ENCODE results near the gene GNAQ.

The GNAQ gene

GRCh38 chr9:78032730-78033457 lies 1.3 kb upstream of the GNAQ start:
- no peak for DNase-seq (ENCODE audit: low read depth)
- peak overlapping the region; percentile 77 for H3K4me3 ChIP-seq (replicated peaks; ENCODE audit: low read depth, low read length)
- TF ChIP-seq CTCF (IDR thresholded peaks at IDR 0.05; ENCODE audit: low read length, missing control alignments), result no peak

GRCh38 chr9:78031893-78032729 lies 500 bp upstream of the GNAQ start:
- no peak for TF ChIP-seq CTCF (IDR thresholded peaks at IDR 0.05; ENCODE audit: low read length, missing control alignments)
- DNase-seq (ENCODE audit: low read depth), result peak; percentile 96
- H3K4me3 ChIP-seq (replicated peaks; ENCODE audit: low read depth, low read length), result peak overlapping the region; percentile 77

- peak; percentile 35 for DNase-seq (ENCODE audit: low read depth)
- peak overlapping the region; percentile 77 for H3K4me3 ChIP-seq (replicated peaks; ENCODE audit: low read depth, low read length)
- TF ChIP-seq CTCF (IDR thresholded peaks at IDR 0.05; ENCODE audit: low read length, missing control alignments), result no peak
Observed at GRCh38 chr9:78030553-78031443, 813 bp downstream of the GNAQ start.

- no peak for TF ChIP-seq CTCF (IDR thresholded peaks at IDR 0.05; ENCODE audit: low read length, missing control alignments)
- no peak for DNase-seq (ENCODE audit: low read depth)
- H3K4me3 ChIP-seq (replicated peaks; ENCODE audit: low read depth, low read length), result peak overlapping the region; percentile 77
Observed at GRCh38 chr9:78030296-78030552, 1.4 kb downstream of the GNAQ start.

- no peak for TF ChIP-seq CTCF (IDR thresholded peaks at IDR 0.05; ENCODE audit: low read length, missing control alignments)
- peak; percentile 51 for DNase-seq (ENCODE audit: low read depth)
Observed at GRCh38 chr9:78029551-78030295, 1.9 kb downstream of the GNAQ start.

GRCh38 chr9:78028926-78029325 lies 2.7 kb downstream of the GNAQ start:
- no peak for TF ChIP-seq CTCF (IDR thresholded peaks at IDR 0.05; ENCODE audit: low read length, missing control alignments)
- peak overlapping the region; percentile 77 for H3K4me3 ChIP-seq (replicated peaks; ENCODE audit: low read depth, low read length)
- no peak for DNase-seq (ENCODE audit: low read depth)

More at GRCh38 chr9:78029551-78030295, 1.9 kb downstream of the GNAQ start:
- peak overlapping the region; percentile 77 for H3K4me3 ChIP-seq (replicated peaks; ENCODE audit: low read depth, low read length)
